ENCODE data around the gene RUFY4. TPM values are rescaled to one million over a fixed set of nuclear protein-coding genes. Genes with fewer than 3 reads are reported as not detected.

The RUFY4 gene
- total RNA-seq, 2 experiments from 2014 or later, result not detected

DNA sequence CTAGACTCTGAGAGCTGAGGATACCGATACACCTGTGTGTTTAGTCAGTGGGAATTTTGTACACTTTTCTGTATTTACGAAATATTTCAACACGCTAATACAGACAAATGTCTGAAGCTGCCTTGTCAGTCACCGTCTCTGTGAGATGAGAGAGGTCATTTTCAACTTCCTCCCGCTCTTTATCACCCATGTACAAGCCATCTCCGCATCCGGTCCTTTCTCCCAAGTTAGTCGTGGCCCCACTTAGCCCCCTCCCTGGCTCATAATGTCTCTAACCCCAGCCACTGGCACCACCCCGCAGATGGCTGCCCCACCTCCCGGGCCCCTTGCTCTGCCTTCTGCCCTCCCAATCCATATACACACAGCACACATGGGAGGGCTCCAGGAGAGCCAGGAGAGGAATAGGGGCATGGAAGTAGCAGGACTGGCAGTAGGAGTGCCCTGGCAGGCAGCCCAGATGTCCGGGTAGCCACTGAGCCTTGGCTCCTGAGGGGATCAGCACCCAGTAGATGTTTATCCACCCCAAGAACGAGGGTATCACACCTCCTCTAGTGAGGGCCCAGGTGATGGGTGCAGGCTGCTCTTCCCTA lies 2.0 kb upstream of the RUFY4 start:
- CTCF ChIA-PET (ENCODE audit: unreplicated experiment), result interaction anchor here (0.9 kb wide), 1 partner anchor 20 kb away, joined by 3 read pairs; no protein-coding TSS in a partner anchor
- H3K36me3 ChIP-seq (ENCODE audit: insufficient read depth, low read length), result no peaks in the 10 kb centered on the region

DNA sequence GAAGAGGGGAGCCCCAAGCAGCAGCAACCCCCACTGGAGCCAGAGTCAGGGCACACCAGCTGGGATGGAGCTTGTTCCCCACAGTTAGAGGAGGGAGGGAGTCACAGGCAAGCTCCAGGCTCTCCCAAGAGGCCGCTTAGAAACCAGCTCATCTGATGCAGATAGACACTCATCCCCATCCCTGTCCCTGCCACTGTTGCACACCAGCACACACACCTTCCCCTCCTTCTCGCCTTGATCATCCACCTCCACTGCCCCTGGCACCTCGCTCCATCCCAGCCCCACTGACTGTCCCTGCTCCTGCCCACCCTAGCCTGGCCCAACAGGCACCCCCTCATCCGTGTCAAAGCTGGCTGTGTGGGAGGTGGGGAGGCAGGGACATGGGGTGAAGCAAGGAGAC lies 1.5 kb upstream of the RUFY4 start:
- ChIA-PET CTCF (ENCODE audit: unreplicated experiment) (interaction anchor here (0.6 to 0.9 kb wide), 2 partner anchors 20 to 454 kb away, joined by 3 read pairs; no protein-coding TSS in a partner anchor), POLR2A (no interaction called here)
- BruUV-seq (replicated peaks), result no TSS peak
- Histone ChIP-seq H3K9me2 (ENCODE audit: insufficient read depth, low read length) (no peaks in the 10 kb centered on the region), H2AFZ (ENCODE audit: low read length) (no peak overlapping the region), H3K4me2 (ENCODE audit: low read length) (no peak overlapping the region), H3K27ac (ENCODE audit: low read depth, low read length, poor library complexity, severe bottlenecking) (no peak overlapping the region), H3K79me2 (ENCODE audit: insufficient read depth, low read depth, low read length) (no peaks in the 10 kb centered on the region), H3K4me1 (ENCODE audit: insufficient read depth, low read length, poor library complexity, severe bottlenecking) (no peaks in the 10 kb centered on the region), H4K20me1 (ENCODE audit: insufficient read depth, low read length) (no peaks in the 10 kb centered on the region), H3K9me3 (ENCODE audit: low read length) (no peaks in the 10 kb centered on the region), H3K4me3 (ENCODE audit: low read depth, low read length, poor library complexity, severe bottlenecking) (no peak overlapping the region), H3K36me3 (ENCODE audit: insufficient read depth, low read length) (no peaks in the 10 kb centered on the region)
- DNase-seq (ENCODE audit: low spot score), result no peak
- TF ChIP-seq, protein P1, sequence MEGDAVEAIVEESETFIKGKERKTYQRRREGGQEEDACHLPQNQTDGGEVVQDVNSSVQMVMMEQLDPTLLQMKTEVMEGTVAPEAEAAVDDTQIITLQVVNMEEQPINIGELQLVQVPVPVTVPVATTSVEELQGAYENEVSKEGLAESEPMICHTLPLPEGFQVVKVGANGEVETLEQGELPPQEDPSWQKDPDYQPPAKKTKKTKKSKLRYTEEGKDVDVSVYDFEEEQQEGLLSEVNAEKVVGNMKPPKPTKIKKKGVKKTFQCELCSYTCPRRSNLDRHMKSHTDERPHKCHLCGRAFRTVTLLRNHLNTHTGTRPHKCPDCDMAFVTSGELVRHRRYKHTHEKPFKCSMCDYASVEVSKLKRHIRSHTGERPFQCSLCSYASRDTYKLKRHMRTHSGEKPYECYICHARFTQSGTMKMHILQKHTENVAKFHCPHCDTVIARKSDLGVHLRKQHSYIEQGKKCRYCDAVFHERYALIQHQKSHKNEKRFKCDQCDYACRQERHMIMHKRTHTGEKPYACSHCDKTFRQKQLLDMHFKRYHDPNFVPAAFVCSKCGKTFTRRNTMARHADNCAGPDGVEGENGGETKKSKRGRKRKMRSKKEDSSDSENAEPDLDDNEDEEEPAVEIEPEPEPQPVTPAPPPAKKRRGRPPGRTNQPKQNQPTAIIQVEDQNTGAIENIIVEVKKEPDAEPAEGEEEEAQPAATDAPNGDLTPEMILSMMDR (conservative IDR thresholded peaks at IDR 0.05; ENCODE audit: low read length), result no peak
- TF ChIP-seq EZH2phosphoT487 (IDR thresholded peaks at IDR 0.05; ENCODE audit: borderline replicate concordance, low read depth, low read length), result no peak
- intact Hi-C loops (cut with micrococcal nuclease; ENCODE audit: unreplicated experiment), result loop anchor here (5.0 kb wide), 1 partner anchor 75 kb away; no protein-coding TSS in a partner anchor

More for the DNA sequence above, 2.0 kb upstream of the RUFY4 start:
- POLR2A ChIA-PET, result no interaction called here
- Histone ChIP-seq H3K4me2 (ENCODE audit: low read length) (no peak overlapping the region), H3K79me2 (ENCODE audit: insufficient read depth, low read depth, low read length) (no peaks in the 10 kb centered on the region), H3K4me3 (ENCODE audit: low read depth, low read length, poor library complexity, severe bottlenecking) (no peak overlapping the region), H3K9me2 (ENCODE audit: insufficient read depth, low read length) (no peaks in the 10 kb centered on the region), H3K27ac (ENCODE audit: low read depth, low read length, poor library complexity, severe bottlenecking) (no peak overlapping the region), H4K20me1 (ENCODE audit: insufficient read depth, low read length) (no peaks in the 10 kb centered on the region), H2AFZ (ENCODE audit: low read length) (no peak overlapping the region), H3K4me1 (ENCODE audit: insufficient read depth, low read length, poor library complexity, severe bottlenecking) (no peaks in the 10 kb centered on the region), H3K9me3 (ENCODE audit: low read length) (no peaks in the 10 kb centered on the region)
- TF ChIP-seq, protein P1 (conservative IDR thresholded peaks at IDR 0.05; ENCODE audit: low read length), result no peak
- no peak for TF ChIP-seq EZH2phosphoT487 (IDR thresholded peaks at IDR 0.05; ENCODE audit: borderline replicate concordance, low read depth, low read length)
- DNase-seq (ENCODE audit: low spot score), result no peak
- BruUV-seq (replicated peaks), result no TSS peak
- intact Hi-C loops (cut with micrococcal nuclease; ENCODE audit: unreplicated experiment), result loop anchor here (5.0 kb wide), 1 partner anchor 75 kb away; no protein-coding TSS in a partner anchor

DNA sequence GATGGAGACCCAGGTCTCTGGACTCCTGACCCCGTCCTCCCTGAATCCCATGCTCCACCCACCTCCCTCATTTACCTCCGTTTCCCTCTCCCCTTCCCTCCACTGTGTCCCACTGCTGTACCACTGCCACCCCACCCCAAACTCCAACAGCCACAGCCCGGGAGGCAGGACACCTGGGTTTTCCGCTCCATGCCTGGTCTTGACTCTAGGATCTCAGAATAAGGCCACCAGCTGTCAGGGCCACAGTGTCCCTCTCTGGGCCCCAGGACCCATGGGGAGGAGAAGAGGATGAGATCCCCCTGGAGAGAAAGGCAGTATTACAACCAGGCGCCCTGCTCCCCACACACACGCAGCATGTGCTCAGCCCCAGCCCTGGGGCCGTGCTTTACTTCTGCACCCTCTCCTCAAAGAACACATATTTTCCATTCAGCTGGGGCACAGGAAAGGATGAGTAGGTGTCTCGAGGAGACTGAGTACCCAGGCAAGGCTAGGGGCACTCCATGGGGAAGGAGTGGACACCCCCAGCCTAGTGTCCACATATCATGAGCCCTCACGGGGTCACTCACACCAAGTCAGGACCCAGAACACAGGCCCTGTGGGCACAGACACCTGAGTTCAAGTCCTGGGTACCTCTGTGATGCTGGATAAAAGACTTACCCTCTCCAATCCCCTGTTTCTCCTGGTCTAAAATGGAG lies 700 bp downstream of the RUFY4 start:
- TF ChIP-seq, protein P1 (conservative IDR thresholded peaks at IDR 0.05; ENCODE audit: low read length), result no peak
- no peak for TF ChIP-seq EZH2phosphoT487 (IDR thresholded peaks at IDR 0.05; ENCODE audit: borderline replicate concordance, low read depth, low read length)
- Histone ChIP-seq H4K20me1 (ENCODE audit: insufficient read depth, low read length) (no peaks in the 10 kb centered on the region), H3K4me3 (ENCODE audit: low read depth, low read length, poor library complexity, severe bottlenecking) (no peak overlapping the region), H3K4me1 (ENCODE audit: insufficient read depth, low read length, poor library complexity, severe bottlenecking) (no peaks in the 10 kb centered on the region), H3K27ac (ENCODE audit: low read depth, low read length, poor library complexity, severe bottlenecking) (no peak overlapping the region), H2AFZ (ENCODE audit: low read length) (no peak overlapping the region), H3K9me2 (ENCODE audit: insufficient read depth, low read length) (no peaks in the 10 kb centered on the region), H3K4me2 (ENCODE audit: low read length) (no peak overlapping the region), H3K36me3 (ENCODE audit: insufficient read depth, low read length) (no peaks in the 10 kb centered on the region), H3K79me2 (ENCODE audit: insufficient read depth, low read depth, low read length) (no peaks in the 10 kb centered on the region), H3K9me3 (ENCODE audit: low read length) (no peaks in the 10 kb centered on the region)
- BruUV-seq (replicated peaks), result no TSS peak
- DNase-seq (ENCODE audit: low spot score), result no peak
- intact Hi-C loops (cut with micrococcal nuclease; ENCODE audit: unreplicated experiment), result loop anchor here (2.0 to 5.0 kb wide), 2 partner anchors 77 to 281 kb away; no protein-coding TSS in a partner anchor
- POLR2A ChIA-PET, result no interaction called here
- CTCF ChIA-PET (ENCODE audit: unreplicated experiment), result no interaction called here

All from OCI-LY7 (cell line).